ENCODE data around the gene DOCK1.
"Not testable (repeated sequence)": the region's sequence is repeated elsewhere in the genome, so short reads cannot be mapped to it uniquely, and the experiment has no call there.

DOCK1 gene

DNA sequence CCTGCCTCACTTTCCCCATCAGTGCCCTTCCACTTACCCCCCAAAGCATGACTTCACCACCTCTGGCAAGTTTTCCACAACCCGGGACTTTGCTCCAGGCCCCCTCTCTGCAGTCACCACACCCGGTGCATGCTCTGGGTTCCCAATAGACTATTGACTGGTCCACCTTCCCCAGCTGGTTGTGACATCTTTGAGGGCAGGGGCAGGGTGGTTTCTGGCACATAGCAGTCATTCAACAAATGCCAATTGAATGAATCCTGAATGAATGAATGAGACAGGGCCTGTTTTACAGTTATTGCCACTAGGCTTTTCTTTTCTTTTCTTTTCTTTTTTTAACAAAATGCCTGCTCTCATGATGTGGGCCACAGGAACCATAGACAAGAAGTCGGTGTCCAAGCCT, 28.8 kb upstream of the DOCK1 start:
- TF ChIP-seq, protein P1, sequence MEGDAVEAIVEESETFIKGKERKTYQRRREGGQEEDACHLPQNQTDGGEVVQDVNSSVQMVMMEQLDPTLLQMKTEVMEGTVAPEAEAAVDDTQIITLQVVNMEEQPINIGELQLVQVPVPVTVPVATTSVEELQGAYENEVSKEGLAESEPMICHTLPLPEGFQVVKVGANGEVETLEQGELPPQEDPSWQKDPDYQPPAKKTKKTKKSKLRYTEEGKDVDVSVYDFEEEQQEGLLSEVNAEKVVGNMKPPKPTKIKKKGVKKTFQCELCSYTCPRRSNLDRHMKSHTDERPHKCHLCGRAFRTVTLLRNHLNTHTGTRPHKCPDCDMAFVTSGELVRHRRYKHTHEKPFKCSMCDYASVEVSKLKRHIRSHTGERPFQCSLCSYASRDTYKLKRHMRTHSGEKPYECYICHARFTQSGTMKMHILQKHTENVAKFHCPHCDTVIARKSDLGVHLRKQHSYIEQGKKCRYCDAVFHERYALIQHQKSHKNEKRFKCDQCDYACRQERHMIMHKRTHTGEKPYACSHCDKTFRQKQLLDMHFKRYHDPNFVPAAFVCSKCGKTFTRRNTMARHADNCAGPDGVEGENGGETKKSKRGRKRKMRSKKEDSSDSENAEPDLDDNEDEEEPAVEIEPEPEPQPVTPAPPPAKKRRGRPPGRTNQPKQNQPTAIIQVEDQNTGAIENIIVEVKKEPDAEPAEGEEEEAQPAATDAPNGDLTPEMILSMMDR (IDR thresholded peaks at IDR 0.05; ENCODE audit: low read depth, low read length, missing control alignments): no peak
- DNase-seq (ENCODE audit: low read depth): no peak
- H3K4me3 ChIP-seq (ENCODE audit: low read depth, low read length): no peak overlapping the region

DNA sequence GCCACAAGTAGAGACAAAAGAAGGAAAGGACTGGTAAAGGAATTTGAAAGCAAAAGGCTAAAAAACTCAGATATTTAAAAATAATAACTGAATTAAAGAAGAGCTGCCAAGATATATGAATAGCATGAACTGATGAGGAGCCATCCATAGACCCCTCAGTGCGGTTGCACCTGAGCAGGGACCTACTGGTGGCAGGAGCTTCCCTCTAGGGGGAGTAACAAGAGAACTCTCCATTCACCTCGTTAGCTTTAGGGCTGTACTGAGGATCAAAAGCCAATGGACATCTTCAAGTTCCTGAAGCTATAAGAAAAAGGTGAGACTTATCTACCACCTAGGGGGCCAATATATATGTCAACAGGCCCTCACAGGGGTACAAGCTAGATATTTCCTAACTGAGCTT, 27.8 kb upstream of the DOCK1 start:
- no peak for DNase-seq (ENCODE audit: low read depth)
- TF ChIP-seq, protein P1 (IDR thresholded peaks at IDR 0.05; ENCODE audit: low read depth, low read length, missing control alignments): no peak
- no peak overlapping the region for H3K4me3 ChIP-seq (ENCODE audit: low read depth, low read length)

- TF ChIP-seq, protein P1 (IDR thresholded peaks at IDR 0.05; ENCODE audit: low read depth, low read length, missing control alignments): no peak
- no peak overlapping the region for H3K4me3 ChIP-seq (ENCODE audit: low read depth, low read length)
- no peak for DNase-seq (ENCODE audit: low read depth)
Measured at GRCh38 chr10:126878594-126878993, 26.6 kb upstream of the DOCK1 start.

DNA sequence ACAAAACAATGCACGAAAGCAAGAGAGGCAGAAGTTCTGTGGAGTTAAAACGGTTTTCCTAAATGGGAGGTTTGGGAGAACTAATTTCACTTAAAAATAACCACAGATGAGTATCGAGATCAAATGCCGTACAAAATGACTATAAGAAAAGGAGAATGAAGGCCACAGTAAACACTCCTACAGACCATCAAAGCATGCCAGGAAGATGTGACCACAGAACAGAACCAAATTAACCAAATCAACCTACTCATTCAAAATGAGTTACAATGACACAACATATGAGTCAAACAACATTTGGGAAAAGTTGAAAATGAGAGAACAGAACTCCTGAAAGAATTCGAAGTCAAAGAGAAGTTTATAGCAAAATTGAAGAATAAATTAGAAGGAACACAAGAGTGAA, 24.3 kb upstream of the DOCK1 start:
- TF ChIP-seq, protein P1 (IDR thresholded peaks at IDR 0.05; ENCODE audit: low read depth, low read length, missing control alignments): no peak
- no peak for DNase-seq (ENCODE audit: low read depth)
- H3K4me3 ChIP-seq (ENCODE audit: low read depth, low read length): no peak overlapping the region

GRCh38 chr10:126882055-126882454, 23.2 kb upstream of the DOCK1 start:
- H3K4me3 ChIP-seq (ENCODE audit: low read depth, low read length); DNase-seq (ENCODE audit: low read depth): not testable (repeated sequence)

GRCh38 chr10:126888436-126888835, 16.8 kb upstream of the DOCK1 start:
- not testable (repeated sequence) for H3K4me3 ChIP-seq (ENCODE audit: low read depth, low read length); DNase-seq (ENCODE audit: low read depth)

DNA sequence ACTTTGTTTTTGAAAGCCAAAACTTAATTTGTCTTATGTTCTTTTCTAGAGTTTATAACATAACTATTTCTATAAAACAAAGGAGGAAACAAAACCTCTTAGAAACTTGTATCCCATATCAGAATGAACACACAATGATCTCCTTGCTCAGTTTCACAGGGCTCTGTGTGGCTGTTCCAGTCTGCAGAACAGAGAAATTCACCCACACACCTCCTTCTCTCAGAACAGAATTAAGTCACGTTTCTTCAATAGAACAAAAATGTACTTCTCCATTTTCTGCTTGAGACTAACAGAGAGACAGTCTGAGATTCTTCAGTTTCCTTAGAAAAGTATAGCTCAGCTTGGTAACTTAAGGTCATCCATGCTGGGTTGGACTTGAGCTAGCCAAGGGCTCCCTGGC, 15.8 kb upstream of the DOCK1 start:
- H3K4me3 ChIP-seq (ENCODE audit: low read depth, low read length): no peak overlapping the region
- no peak for DNase-seq (ENCODE audit: low read depth)
- TF ChIP-seq, protein P1 (IDR thresholded peaks at IDR 0.05; ENCODE audit: low read depth, low read length, missing control alignments): no peak

DNA sequence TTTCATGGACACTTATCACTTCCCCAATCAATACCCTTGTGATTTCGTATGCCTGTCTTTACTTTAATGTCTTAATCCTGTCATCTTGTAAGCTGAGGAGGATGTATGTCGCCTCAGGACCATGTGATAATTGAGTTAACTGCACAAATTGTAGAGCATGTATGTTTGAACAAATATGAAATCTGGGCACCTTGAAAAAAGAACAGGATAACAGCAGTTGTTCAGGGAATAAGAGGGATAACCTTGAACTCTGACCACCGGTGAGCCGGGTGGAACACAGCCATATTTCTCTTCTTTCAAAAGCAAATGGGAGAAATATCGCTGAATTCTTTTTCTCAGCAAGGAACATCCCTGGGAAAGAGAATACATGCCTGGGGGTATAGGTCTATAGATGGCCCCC, 14.4 kb upstream of the DOCK1 start:
- not testable (repeated sequence) for DNase-seq (ENCODE audit: low read depth); H3K4me3 ChIP-seq (ENCODE audit: low read depth, low read length)
